ENCODE measurements around the gene PODXL2. TPM values are rescaled to one million over a fixed set of nuclear protein-coding genes. Genes with fewer than 3 reads are reported as not detected.

PODXL2 gene
- total RNA-seq, 1 donor from 2014 or later, result 6.7 TPM

Other genes starting within 250 kb of the PODXL2 start
- gene TPRA1, start 38.5 kb upstream of the PODXL2 start, total RNA-seq, result 54.2 and 110 TPM in 2 replicates
- gene MCM2, start 30.8 kb upstream of the PODXL2 start, total RNA-seq, result 27.9 and 63.4 TPM in 2 replicates
- gene ABTB1, start 43.8 kb downstream of the PODXL2 start, total RNA-seq, result 5.4 and 13.5 TPM in 2 replicates
- 106 and 155 TPM in 2 replicates for gene MGLL, start 193.3 kb downstream of the PODXL2 start, total RNA-seq

Data from renal cortical epithelial cell (primary cell).